HG03039 (cell line): ENCODE data around the gene ZNF837.
"Not testable (repeated sequence)": the region's sequence is repeated elsewhere in the genome, so short reads cannot be mapped to it uniquely, and the experiment has no call there.

ENCODE experiments used
- ATAC-seq: cut with Tn5 transposase; IDR thresholded peaks from one replicate; pipeline ENCODE4 v1.9.1; 2021; ENCODE audit warnings: mild to moderate bottlenecking, moderate library complexity; ENCODE audit not compliant: unreplicated experiment

The ZNF837 gene

DNA sequence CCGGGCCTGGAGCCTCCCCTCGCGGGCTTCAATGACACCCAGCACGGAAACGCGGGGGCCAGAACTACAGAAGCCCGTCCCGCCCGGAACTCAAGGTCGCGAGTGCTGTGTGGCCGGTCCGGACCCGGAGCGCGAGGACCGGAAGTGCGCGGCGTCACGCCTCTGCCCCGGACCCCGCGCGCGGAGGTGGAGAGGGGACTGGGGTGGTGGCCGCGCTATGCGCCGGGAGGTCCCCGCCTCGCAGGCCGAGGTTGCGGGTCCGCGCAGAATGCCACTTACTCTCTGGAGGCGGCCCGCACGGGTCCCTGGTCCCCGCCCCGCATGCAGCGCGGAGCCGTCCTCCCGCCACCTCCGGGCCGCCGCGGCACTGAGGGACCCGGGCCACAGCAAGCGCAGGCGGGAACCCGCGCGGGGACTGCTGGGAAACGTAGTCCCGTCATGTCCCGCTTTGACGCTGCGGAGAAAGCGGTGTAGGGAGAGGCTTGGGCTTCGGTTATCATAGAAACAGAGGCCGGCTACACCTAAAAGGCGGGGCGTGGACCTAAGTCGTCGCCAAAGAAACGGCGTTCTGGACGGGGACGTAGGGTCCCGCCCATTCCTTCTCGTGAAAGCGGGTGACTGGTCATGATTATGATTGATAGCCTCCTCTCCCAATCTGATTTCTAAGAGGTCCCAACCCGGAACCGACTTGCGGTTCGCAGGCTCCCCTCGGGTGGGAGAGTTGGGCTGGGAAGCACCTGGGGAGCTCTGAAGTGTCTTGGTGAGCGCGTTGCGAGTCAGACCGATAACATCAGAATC lies at the start of gene ZNF837:
Gene ZNF837, minus strand, starts transcription at position 369 of the 798 bp plus-strand sequence. CDS start 11,698 bp downstream, outside the sequence.
- ATAC-seq: peak; percentile 71

DNA sequence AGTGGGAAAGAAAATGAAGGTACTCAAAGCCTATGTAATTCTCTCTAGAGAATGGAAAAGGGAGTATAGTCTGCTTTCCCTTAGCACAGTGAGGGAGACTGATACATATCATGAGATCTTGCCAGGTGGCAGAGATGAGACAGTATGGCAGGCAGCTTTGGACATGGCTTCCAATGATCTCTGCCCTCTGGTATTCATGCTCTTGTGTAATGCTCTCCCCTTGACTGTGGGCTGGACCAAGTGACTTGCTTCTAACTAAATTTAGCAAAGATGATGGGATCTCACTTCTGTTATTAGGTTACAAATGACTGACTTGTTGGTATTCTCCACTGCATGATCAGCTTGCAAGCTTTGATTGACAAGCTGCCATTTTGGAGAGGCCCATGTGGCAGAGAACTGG lies 48.9 kb upstream of the ZNF837 start:
- no peak for ATAC-seq

DNA sequence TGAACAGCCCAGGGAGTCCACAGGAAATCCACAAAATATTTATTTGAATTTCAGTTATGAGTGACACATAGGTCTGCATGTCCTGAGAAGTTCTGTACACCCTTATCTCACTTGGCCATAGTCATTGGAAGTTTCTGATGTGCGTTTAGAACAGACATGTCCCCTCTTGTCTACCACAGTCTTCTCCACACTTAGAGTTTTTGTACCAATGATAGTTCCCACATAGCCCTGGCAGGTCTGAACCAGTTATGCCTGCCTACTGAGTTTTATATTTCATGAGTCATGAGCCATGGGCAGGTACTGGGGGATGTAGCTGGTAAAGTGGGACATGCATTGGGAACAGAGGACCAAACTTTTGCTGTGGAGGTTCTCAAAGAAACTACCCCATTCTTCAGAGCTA lies 47.8 kb upstream of the ZNF837 start:
- ATAC-seq: no peak

DNA sequence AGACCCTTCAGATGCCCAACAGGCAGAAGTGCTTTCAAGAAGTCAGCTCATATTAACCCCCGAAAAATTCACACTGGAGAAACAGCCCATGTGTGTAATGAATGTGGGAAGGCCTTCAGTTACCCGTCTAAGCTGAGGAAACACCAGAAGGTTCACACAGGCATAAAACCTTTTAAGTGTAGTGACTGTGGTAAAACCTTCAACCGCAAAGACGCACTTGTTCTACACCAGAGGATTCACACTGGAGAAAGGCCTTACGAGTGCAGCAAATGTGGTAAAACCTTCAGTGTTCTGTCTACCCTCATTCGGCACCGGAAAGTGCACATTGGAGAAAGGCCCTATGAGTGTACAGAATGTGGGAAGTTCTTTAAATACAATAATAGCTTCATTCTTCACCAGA lies 36.2 kb upstream of the ZNF837 start:
- ATAC-seq: no peak

DNA sequence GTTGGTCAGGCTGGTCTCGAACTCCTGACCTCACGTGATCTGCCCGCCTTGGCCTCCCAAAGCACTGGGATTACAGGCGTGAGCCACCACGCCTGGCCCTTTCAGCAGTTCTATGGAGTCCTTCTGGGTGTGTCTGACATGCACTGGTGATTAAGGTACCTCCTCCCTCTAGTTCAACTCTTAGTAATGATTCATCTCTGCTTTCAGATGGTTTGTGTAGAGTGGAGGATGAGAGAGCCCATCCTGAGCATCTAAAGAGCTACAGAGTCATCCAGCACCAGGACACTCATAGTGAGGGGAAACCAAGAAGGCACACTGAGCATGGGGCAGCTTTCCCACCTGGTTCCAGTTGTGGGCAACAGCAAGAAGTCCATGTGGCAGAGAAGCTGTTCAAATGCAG lies 35.8 kb upstream of the ZNF837 start:
- no peak for ATAC-seq

DNA sequence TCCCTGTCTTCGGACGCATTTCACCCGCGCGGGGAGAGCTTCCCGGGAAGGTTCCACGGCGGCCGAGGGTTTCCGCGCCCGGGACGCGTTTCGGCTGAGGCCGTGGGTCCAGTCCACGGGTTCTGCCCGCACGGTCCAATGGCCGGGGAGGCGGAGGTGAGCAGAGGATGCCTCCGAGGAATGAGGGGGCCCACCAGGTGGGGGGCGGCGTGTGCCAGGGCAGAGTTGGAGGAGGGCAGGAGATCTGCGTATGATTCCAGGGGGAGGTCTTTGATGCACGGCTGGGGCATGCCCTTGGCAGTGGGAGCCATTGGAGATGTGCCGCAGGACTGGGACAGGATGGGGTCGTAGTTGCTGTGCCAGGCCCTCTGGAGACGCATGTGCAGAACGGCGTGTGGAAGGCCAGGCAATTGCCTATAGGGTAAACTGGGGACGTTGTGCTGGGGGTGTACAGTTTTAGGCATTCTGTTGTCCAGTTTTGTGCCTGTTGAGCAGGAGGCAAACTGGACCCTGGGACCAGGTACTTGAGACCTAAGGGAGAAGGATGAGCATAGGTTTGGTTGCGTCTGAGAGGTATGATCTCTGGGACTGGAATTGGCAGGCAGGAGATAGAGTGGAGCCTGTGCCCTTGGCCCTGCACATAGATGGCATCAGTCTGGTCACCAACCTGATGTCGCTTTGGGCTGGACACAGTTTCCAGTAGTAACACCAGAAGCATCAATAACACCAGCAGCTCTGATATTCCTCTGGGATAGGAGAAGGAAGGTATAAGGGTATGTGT lies 28.4 kb upstream of the ZNF837 start:
- ATAC-seq: no peak

DNA sequence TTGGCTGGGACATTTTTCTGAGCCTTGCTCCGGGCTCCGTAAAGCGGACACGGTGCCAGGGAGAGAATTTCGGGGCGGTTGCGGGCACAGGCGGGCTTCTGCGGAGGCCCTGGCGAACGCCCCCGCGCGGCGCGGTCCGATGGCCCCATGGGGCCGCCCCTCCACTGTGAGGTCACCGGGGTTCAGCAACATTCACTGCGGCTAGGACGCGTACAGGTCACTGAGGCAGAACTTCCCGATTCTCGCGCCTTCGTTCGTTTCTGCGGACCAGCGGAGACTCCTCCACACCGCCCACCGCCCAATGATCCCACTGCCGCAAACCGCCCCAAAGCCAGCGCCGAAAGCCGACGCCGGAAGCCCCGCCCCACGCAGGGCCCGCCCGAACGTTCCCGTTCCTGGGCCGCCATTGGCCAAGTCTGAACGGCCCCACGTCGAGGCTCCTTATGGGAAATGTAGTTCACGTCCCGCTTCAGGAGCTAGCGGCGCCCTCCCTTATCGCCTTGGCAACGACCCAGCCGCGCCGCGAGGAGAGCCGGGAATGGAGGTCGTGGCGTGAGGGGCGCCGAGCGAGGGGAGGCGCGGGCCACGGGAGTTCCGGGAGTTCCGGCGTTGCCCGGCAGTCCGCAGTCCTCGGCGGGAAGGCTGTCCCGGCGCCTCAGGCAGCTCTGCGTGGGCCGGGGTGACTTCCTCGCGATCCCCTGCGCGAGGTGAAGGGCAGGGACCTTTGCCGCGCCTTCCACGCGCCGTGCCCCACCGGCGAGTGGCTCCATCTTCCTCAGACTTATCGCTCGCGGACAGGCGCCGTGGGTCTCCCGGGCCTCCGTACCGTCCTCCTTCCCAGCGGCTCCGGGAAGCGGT lies 27.6 kb upstream of the ZNF837 start, which contains the start of gene ZNF584:
Gene ZNF584, plus strand, starts transcription at position 498 of the 858 bp plus-strand sequence. CDS start 499 bp downstream, outside the sequence.
- ATAC-seq: peak; percentile 85

DNA sequence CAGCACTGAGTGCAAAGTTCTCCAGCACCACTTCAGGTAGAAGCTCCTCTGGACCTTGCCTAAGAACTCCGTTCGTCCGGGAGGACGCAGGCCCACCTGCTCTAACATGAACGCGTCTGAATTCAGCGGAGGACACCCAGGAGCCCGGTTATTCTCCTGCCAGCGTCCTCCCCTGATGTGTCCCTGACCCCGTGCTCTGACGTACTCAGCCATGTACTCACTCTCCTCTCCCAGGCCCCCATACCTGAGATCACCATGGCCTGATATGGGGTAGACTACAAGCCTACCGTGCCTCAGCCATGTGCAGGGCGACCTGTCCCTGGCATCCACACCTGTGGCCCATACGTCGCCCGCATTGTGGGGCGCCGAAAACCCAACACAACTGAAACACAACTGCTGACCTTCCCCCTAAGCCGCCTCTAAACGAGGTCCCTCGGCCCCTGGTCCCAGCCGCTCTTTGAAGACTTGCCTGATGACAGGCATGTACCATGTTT lies 26.9 kb upstream of the ZNF837 start:
- ATAC-seq: no peak

DNA sequence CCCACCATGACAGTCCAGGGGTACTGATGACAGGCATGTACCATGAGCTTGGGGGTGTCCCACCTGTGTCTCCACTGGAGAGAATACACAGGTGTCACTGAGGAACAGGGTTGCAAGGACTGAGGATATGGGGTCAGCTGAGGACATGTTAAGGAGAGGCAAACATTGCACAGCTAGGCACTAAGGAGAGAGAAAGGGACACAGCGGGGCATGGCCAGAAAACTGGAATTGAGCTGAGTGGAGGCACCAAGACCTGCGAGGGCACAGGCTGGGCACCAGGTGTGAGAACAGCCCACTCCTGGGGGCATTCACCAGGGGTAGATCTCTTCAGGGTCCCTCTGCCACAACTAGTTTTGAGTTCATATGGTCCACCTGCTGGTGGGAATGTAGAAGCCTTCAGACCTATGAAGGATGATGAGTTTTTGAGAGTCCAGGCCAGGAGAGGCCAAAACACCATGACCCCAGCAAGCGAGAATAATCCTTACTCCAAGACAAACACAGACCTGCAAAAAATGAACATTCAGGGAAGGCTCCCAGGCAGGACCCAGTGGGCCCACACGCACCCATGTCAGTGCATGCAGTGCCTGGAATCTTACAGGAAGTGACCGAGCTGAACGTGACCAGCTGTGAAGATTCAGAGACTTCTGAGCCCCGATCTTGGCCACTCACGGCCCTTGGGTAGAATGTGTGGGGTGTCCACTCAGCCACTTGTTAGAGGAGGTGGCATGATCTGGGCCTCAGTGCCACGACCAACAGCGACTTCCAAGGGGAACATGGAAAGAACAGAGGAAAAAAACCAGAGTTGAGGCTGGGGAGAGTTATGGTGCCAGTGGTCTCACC lies 26.2 kb upstream of the ZNF837 start:
- ATAC-seq: no peak

DNA sequence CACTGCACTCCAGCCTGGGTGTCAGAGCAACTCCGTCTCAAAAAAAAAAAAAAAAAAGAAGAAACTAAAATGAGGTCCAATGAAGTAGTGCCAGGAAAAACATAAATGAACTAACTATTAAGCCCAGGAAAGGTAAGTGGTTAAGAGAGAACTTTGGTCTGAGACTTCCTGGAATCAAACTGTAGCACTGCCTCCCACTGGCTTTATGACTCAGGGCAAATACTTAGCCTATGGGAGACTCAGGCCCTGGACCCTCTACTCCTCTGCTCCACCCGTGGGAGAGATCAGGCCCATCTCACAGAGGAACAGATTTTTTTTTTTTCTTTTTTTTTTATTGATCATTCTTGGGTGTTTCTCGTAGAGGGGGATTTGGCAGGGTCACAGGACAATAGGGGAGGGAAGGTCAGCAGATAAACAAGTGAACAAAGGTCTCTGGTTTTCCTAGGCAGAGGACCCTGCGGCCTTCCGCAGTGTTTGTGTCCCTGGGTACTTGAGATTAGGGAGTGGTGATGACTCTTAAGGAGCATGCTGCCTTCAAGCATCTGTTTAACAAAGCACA lies 23.2 kb upstream of the ZNF837 start:
- ATAC-seq: not testable (repeated sequence)

DNA sequence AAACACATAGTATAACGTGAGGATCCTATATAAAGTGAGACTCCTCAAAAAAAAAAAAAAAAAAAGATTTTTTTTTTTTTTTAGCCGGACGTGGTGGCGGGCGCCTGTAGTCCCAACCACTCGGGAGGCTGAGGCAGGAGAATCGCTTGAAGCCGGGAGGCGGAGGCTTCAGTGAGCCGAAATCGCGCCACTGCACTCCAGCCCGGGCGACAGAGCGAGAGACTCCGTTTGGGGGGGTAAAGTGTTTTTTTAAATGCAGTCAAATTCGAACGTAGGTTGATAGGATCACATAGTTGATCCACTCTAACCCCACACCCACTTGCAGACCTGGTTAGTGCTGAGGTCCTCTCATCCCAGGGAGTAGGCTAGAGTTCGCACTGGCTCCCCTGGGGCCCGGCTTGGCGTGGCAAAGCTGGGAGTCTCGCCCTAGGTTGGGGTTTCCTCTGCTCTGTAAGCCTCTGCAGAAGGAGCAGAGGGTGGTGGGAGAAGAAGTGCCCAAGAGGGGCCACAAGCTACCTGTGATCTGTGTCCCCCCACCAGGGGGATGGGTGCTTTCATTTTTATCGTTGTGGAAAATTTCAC lies 21.1 kb upstream of the ZNF837 start:
- ATAC-seq: no peak

DNA sequence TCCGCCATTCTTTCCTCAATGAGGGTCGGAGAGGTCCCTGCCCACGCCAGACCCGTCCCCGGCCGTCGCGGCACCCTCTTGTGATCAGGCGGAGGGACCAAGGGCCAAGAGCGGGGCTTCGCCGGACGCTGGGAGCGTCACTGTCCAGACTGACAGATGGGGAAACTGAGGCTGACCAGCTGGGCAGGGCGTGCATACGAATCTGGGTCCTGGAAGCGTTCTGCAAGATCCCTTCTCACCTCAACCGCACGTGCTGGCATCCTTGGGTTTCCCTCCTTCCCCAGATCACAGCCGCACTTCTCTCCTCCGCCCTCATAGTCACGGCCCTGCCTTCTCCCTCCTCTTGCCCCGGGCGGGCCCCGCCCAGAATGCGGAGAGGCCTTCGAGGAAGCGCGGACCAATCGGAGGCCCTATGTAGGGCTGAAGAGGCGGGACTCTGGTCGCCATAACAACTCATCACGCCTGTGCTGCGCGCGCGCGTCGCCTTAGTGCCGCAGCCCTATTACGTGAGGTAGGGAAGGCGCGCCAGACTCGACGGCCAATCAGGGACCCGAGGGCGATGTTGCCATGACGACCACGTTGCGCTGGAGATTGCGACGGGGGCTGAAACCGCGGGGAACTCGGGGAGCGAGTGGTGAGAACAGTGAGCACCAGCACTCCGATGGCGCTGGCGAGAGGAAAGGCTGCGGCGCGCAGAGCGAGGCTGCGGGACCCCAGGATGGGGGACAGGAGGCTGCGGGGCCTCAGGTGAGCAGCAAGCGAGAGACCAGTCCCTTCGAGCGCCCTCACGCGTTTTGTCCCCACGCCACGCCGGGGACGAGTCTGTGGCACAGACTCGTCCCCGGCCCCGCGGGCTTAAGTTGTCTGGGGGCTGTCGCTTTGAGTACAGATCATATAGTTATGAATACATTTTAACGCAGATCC lies 20.3 kb upstream of the ZNF837 start:
- peak; percentile 95 for ATAC-seq

DNA sequence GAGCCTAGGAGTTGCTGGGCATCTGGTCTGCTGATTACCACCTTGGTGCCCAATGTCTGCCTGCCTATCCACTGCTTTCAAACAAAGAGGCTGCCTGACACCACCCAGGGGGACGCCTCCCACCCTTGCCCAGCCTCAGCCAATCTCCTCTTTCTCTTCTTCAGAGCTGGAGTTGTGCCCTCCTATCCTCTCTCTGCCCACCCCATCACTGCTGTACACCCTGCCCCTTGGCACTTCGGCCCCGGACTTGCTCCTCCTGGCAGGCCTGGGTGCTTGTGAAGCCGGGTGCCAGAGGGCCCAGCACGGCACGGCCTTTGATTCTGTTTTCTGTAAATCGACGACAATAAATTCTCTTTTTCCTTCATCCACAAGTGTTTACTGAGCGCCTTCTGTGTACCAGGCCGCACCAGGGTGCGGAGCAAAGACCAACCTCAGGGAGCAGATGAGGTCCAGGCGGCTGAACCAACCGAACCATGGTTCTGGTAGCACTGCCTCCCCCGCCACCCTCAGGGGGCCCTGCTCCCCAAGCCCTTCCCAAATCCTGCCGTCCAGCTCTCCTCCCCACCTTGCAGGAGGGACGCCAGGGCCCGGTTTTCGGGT lies 19.6 kb upstream of the ZNF837 start:
- ATAC-seq: no peak

DNA sequence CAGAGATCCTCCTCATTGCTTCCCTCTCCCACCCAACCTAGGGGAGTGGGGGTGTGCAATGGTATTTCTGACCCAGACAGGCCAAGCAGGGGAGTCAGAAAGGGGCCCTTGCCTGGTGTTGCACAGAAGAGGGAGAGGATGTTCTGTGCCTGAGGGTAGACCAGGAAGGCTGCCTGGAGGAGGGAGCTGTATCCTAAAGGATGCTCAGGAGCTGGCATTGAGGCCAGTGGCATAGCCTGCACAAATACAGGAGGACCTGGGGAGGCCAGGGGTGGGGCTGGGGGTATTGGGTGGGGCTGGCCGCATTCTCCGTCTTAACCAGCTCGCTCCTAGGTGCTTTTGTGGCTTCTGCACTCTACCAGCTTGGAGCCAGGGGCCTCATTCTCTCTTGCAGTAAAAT lies 19.1 kb upstream of the ZNF837 start:
- ATAC-seq: no peak

DNA sequence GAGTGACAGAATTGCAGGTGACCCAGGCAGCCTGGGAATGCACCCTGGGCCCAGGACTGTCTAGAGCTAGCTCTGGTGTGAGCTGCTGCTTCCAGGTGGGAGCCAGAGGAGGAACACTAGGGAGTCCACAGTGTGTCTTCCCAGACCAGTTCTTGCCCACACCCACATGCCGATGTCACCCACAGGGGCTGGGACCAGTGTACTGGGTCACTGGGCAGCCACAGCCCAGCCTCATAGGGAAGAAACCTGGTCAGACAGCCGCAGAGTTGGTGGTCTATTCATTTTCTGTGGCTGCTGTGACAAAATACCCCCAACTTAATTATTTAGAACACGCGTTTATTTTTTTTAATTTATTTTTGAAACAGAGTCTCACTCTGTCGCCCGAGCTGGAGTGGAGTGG lies 17.7 kb upstream of the ZNF837 start:
- ATAC-seq: no peak

DNA sequence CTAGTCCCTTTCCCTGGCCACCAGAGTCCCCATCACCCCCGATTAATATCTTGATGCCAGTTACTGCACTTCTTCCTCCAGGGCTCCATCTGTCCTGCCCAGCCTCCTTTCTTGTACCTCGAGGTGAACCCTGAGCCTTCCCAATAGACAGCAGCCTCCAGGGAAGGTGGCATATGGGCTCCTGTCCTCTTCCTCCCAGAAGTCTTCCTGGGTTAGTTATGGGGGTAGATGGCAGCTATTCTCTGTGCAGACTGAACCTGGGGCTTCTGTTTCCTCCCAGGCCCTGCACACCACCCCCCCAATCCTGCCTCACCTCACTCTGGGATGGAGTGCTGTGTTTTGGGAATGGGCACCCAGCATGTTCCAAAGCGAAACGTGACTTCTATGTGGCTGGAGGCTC lies 17.3 kb upstream of the ZNF837 start:
- ATAC-seq: no peak

DNA sequence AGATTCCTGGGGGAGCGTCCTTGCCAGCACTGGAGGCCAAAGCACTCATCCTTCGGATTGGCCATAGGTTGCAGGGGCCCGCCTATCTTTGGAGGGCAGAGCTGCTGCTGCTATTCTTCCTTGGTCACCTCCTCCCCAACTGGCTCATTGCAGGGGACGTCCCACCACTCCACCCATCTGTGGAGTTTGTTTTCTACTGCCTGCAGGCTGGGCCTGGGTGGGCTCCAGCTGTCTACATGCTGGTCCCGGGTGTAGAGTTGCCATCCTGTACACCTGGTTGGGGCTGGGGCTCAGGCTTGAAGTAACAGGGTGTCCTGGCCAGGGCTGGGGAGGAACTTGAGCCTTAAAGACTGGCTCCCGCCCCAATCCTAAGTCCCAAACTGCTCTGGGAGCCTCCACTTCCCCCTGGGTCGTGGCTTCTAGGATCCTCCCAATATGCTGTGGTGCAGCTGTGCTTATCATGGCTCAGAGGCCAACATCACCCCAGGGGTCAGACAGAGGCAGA lies 16.8 kb upstream of the ZNF837 start:
- no peak for ATAC-seq
